K562 (cell line): ENCODE measurements around the gene OR5M11. TPM values are rescaled to one million over a fixed set of nuclear protein-coding genes. Genes with fewer than 3 reads are reported as not detected.

Experiments used
- ATAC-seq: fragments of 200-7000 bp; cut with Tn5 transposase; 3 replicates; pipeline ENCODE4 v1.9.1; 2020; ENCODE audit warnings: moderate library complexity
- Bru-seq: library from RNA; stranded (reverse); fragments of 400-500 nt; gene quantifications from one replicate; lab custom pipeline; 2021; lab: Mats Ljungman, UMichigan
- BruChase-seq, 2 experiments: library from RNA; stranded (reverse); fragments of 400-500 nt; gene quantifications; one replicate each; lab custom pipeline; 2021; lab: Mats Ljungman, UMichigan
- BruUV-seq: library from RNA; stranded (reverse); fragments of 400-500 nt; replicated peaks from 2 replicates; lab custom pipeline; 2021; lab: Mats Ljungman, UMichigan
- CTCF ChIA-PET: fragments of 300-600 bp; formaldehyde crosslinking; extraction: SDS; loops from one replicate; lab custom pipeline; 2021; ENCODE audit warnings: low intra/inter-chr PET ratio; lab: Yijun Ruan, JAX
- POLR2A ChIA-PET: fragments of 300-600, 350-650 bp; sonication (Branson Sonifier 250); formaldehyde crosslinking; extraction: SDS; loops from one replicate; lab custom pipeline; 2021; ENCODE audit warnings: antibody characterized with exemption, inconsistent platforms; lab: Yijun Ruan, JAX
- DNase-seq, 4 experiments: peaks; one replicate each; pipeline versions ENCODE4 v3.0.0 to v3.0.0-alpha.2; 2011 to 2018; ENCODE audit warnings: low spot score in 3 of 4, mixed read lengths in 3 of 4; ENCODE audit errors: extremely low read depth in 1 of 4
- FAIRE-seq: peaks from 2 replicates; lab custom pipeline; 2011; peaks lifted over from hg19 to GRCh38; lab: Jason Lieb, UNC
- H2AFZ ChIP-seq: 2 replicates; pipeline ENCODE4 v1.6.0; 2011; ENCODE audit warnings: low read depth, low read length, control low read depth, inconsistent platforms
- H3K27ac ChIP-seq: fragments of 200-600 bp; 3 replicates; pipeline ENCODE4 v1.8.0; 2011; ENCODE audit warnings: low read depth, mild to moderate bottlenecking, control low read depth, inconsistent platforms, low read length, moderate library complexity, mixed read lengths; ENCODE audit errors: extremely low read depth
- H3K27me3 ChIP-seq, 2 experiments: fragments of 300-600 bp in 1 of 2; 2 replicates in 1 of 2; 3 replicates in 1 of 2; pipeline versions ENCODE4 v1.6.0 to v1.8.0; 2011; ENCODE audit warnings: inconsistent platforms in 2 of 2, low read length in 2 of 2, mild to moderate bottlenecking in 1 of 2, mixed read lengths in 1 of 2, moderate library complexity in 1 of 2; ENCODE audit not compliant: control insufficient read depth in 2 of 2, insufficient read depth in 2 of 2
- H3K36me3 ChIP-seq: fragments of 300-600 bp; 3 replicates; pipeline ENCODE4 v1.8.0; 2011; ENCODE audit warnings: mild to moderate bottlenecking, low read length, inconsistent platforms; ENCODE audit not compliant: control insufficient read depth, insufficient read depth
- H3K4me1 ChIP-seq, 2 experiments: fragments of 200-600 bp in 1 of 2; replicated peaks in 1 of 2; 2 replicates in 1 of 2; 3 replicates in 1 of 2; pipeline versions ENCODE4 v1.5.1 to v1.8.0; 2011; ENCODE audit warnings: inconsistent platforms in 2 of 2, low read length in 2 of 2, mild to moderate bottlenecking in 1 of 2, mixed read lengths in 1 of 2, moderate library complexity in 1 of 2; ENCODE audit not compliant: control insufficient read depth in 2 of 2, insufficient read depth in 2 of 2
- H3K4me2 ChIP-seq: 2 replicates; pipeline ENCODE4 v1.6.1; 2011; ENCODE audit warnings: low read length, control low read depth, inconsistent platforms, mixed read lengths; ENCODE audit not compliant: insufficient read depth
- H3K4me3 ChIP-seq: fragments of 200-600 bp; sonication (generic), shearing (Covaris generic); 2 replicates; pipeline ENCODE4 v1.5.1; 2016; ENCODE audit warnings: control low read depth, inconsistent platforms
- H3K79me2 ChIP-seq: fragments of 200-600 bp; 3 replicates; pipeline ENCODE4 v1.8.0; 2011; ENCODE audit warnings: low read length, inconsistent platforms; ENCODE audit not compliant: control insufficient read depth, insufficient read depth
- H3K9ac ChIP-seq, 2 experiments: 2 replicates each; pipeline versions ENCODE4 v1.6.0 to v1.6.1; 2011; ENCODE audit warnings: low read depth in 2 of 2, low read length in 2 of 2, control low read depth in 1 of 2, inconsistent platforms in 1 of 2, mild to moderate bottlenecking in 1 of 2, mixed read lengths in 1 of 2; ENCODE audit not compliant: insufficient read depth in 1 of 2
- H3K9me1 ChIP-seq: one replicate; pipeline ENCODE4 v1.6.0; 2011; ENCODE audit warnings: inconsistent platforms, mild to moderate bottlenecking, low read length, moderate library complexity; ENCODE audit not compliant: control insufficient read depth, insufficient read depth
- H3K9me3 ChIP-seq: replicated peaks from 2 replicates; pipeline ENCODE4 v1.5.1; 2011; ENCODE audit warnings: low read depth, low read length, inconsistent platforms; ENCODE audit not compliant: control insufficient read depth, insufficient read depth
- H4K20me1 ChIP-seq: replicated peaks from 2 replicates; pipeline ENCODE4 v1.6.1; 2011; ENCODE audit warnings: low read length, inconsistent platforms, mixed read lengths; ENCODE audit not compliant: control insufficient read depth, insufficient read depth
- ARID4B ChIP-seq: sonication (generic); formaldehyde crosslinking; IDR thresholded peaks from 2 replicates; pipeline ENCODE4 v1.8.0; 2022; ENCODE audit warnings: mild to moderate bottlenecking, missing genetic modification reagents
- CLOCK ChIP-seq: fragments of 250-450 bp; sonication (Bioruptor Pico); IDR thresholded peaks from 2 replicates; pipeline ENCODE4 v1.4.0; 2020; ENCODE audit warnings: mild to moderate bottlenecking, moderate library complexity, borderline replicate concordance
- ILF3 ChIP-seq: fragments of 450-650 bp; IDR thresholded peaks from 2 replicates; pipeline ENCODE4 v1.6.1; 2018; ENCODE audit warnings: antibody characterized with exemption, mild to moderate bottlenecking, moderate library complexity, borderline replicate concordance
- ZNF3 ChIP-seq: fragments of 250-450 bp; sonication (Bioruptor Pico); IDR thresholded peaks from 2 replicates; pipeline ENCODE4 v1.5.0; 2021; ENCODE audit warnings: mild to moderate bottlenecking, moderate library complexity
- WGBS: fragments of 100-300 bp; shearing (Covaris generic); methylation state at CpG from one replicate; pipeline ENCODE4 v1.1.6; 2016; ENCODE audit warnings: low coverage, mixed read lengths; ENCODE audit not compliant: insufficient coverage; ENCODE audit errors: missing lambda C conversion rate; 5-methylcytosine and 5-hydroxymethylcytosine counted together
- in situ Hi-C: fragments of 300-500 bp; cut with MboI; formaldehyde crosslinking; loops from 4 replicates; pipeline ENCODE4 v1.15.0; 2018; ENCODE audit warnings: inconsistent platforms, mixed read lengths
- intact Hi-C: fragments of 100-400 bp; cut with micrococcal nuclease; formaldehyde crosslinking; loops from 2 replicates; pipeline ENCODE4 v1.14.2; 2022
- long read RNA-seq, 3 experiments: library from polyadenylated mRNA in 2 of 3; library from RNA in 1 of 3; unstranded in 2 of 3; stranded (forward) in 1 of 3; transcript quantifications; one replicate each; pipeline ENCODE4 v2.0.0, GENCODE V29; 2019 to 2022
- polyA minus RNA-seq, 3 experiments: library from RNA; depleted of rRNA, polyadenylated mRNA; stranded (reverse); fragments of >200 nt; gene quantifications; 2 replicates each; pipeline ENCODE4 v1.2.3, GENCODE V29; 2011
- polyA plus RNA-seq, 8 experiments: library from polyadenylated mRNA; depleted of rRNA in 4 of 8; stranded (reverse) in 5 of 8; unstranded in 3 of 8; fragments of >200 nt; fragmentation: Nextera tagmentation in 2 of 8; fragmentation: Illumina TruSeq in 1 of 8; extraction: Ambion mirVana in 2 of 8; extraction: Trizol in 1 of 8; gene quantifications; 2 replicates each; pipeline versions ENCODE4 v1.2.1 to v1.2.3, GENCODE V29; 2011 to 2014; ENCODE audit warnings: inconsistent platforms in 1 of 8, missing spikeins in 1 of 8
- total RNA-seq, 7 experiments: library from RNA; depleted of rRNA in 6 of 7; stranded (reverse); fragments of >200 nt in 6 of 7; fragmentation: Illumina TruSeq in 2 of 7; extraction: Trizol in 2 of 7; gene quantifications; 2 replicates each; pipeline versions ENCODE4 v1.2.1 to v1.2.3, GENCODE V29; 2011 to 2021; ENCODE audit warnings: low replicate concordance in 1 of 7

The OR5M11 gene
- not detected in 2 replicates for total RNA-seq (2011; cell fraction: chromatin; rRNA removed; ENCODE audit: low replicate concordance)
- total RNA-seq (2011; cell fraction: nucleolus; rRNA removed): not detected in 2 replicates
- total RNA-seq (2011; cell fraction: nucleoplasm; rRNA removed): not detected in 2 replicates
- total RNA-seq (2014; rRNA removed) (not detected in 2 replicates), total RNA-seq (2014; rRNA removed; fragmentation: Illumina TruSeq; extraction: Trizol) (not detected in 2 replicates), total RNA-seq (2015; rRNA removed; fragmentation: Illumina TruSeq; extraction: Trizol) (not detected in 2 replicates), total RNA-seq (2021) (not detected in 2 replicates), polyA plus RNA-seq (2011; rRNA removed) (not detected in 2 replicates), polyA plus RNA-seq (2014; fragmentation: Illumina TruSeq; extraction: Trizol) (not detected in 2 replicates), polyA plus RNA-seq (2014; fragmentation: Nextera tagmentation; extraction: Ambion mirVana) (not detected), polyA plus RNA-seq (2014; rRNA removed) (not detected in 2 replicates), polyA minus RNA-seq (2011; rRNA and poly(A)+ RNA removed) (not detected in 2 replicates), Bru-seq, nascent RNA (not detected), BruChase-seq, experiment 1, labeled RNA remaining after a 2-hour chase (not detected), BruChase-seq, experiment 2, labeled RNA remaining after a 6-hour chase (not detected)
- polyA plus RNA-seq (2011; cell fraction: cytosol; rRNA removed): not detected in 2 replicates
- not detected in 2 replicates for polyA plus RNA-seq (2011; cell fraction: nucleus; rRNA removed)
- polyA plus RNA-seq (2012): not detected in 2 replicates
- not detected in 2 replicates for polyA minus RNA-seq (2011; cell fraction: cytosol; rRNA and poly(A)+ RNA removed)
- not detected in 2 replicates for polyA minus RNA-seq (2011; cell fraction: nucleus; rRNA and poly(A)+ RNA removed)
- long read RNA-seq, experiment 1: 0 reads
- long read RNA-seq, experiment 2: 0 reads
- long read RNA-seq, experiment 3: 0 reads

DNA sequence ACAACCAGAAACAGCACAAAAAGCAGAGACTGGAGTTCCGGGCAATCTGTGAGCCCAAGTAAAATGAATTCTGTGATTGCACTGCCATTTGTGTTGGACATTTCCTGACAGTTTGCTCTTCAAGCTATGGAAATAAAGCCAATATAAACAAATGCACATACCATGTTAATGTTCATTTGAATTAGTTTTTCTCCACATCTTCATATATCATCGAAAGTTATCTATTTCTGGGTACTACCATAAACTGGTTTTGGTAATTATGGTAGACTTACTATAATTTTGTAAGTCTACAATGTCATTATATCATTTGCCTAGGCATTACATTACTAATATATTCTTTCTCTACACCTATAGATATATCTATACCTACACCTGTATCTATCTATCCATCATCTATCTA, at the start of gene OR5M11:
OR5M11 (minus strand) TSS at position 101 of the 400 bp plus-strand sequence; CDS start at position 101, 0 bp downstream.
- 0% methylated on average over 2 of the region's 2 CpGs for WGBS
- no peaks in the 10 kb centered on the region for H3K9me1 ChIP-seq
- H3K9me3 ChIP-seq: no peaks in the 10 kb centered on the region; the same call in 1 of the 2 replicates
- in situ Hi-C loops: no loop called here
- intact Hi-C loops: no loop called here
- no peaks in the 10 kb centered on the region for H3K79me2 ChIP-seq
- no peak within 1 kb of the TSS for H3K27ac ChIP-seq
- ATAC-seq (no peak), FAIRE-seq (no peak), DNase-seq (no peak)
- H3K4me3 ChIP-seq: no peak within 1 kb of the TSS
- CTCF ChIA-PET: no interaction called here
- H2AFZ ChIP-seq: no peak within 1 kb of the TSS
- no peaks in the 10 kb centered on the region for H3K36me3 ChIP-seq
- TF ChIP-seq CLOCK (CRISPR knock-in tag) (no peak), ARID4B (CRISPR knock-in tag) (no peak), ZNF3 (no peak), ILF3 (no peak)
- no peak within 1 kb of the TSS for H3K9ac ChIP-seq
- no peaks in the 10 kb centered on the region for H3K4me1 ChIP-seq
- no peak within 1 kb of the TSS for H3K4me2 ChIP-seq
- POLR2A ChIA-PET: no interaction called here
- H4K20me1 ChIP-seq: no peaks in the 10 kb centered on the region
- no TSS peak for BruUV-seq
- no peaks in the 10 kb centered on the region for H3K27me3 ChIP-seq
